Osteocyte (in vitro differentiated cells): ENCODE results near the gene OXSM. TPM values are rescaled to one million over a fixed set of nuclear protein-coding genes. Genes with fewer than 3 reads are reported as not detected.

Experiments
- DNase-seq: peaks from one replicate; pipeline ENCODE4 v3.0.0; 2021; ENCODE audit warnings: mixed read lengths; ENCODE audit not compliant: unreplicated experiment; ENCODE audit errors: extremely low spot score
- H3K27ac Mint-ChIP-seq: one replicate; pipeline ENCODE4 v1.8.0; 2021; ENCODE audit warnings: mild to moderate bottlenecking, mixed read lengths; ENCODE audit not compliant: unreplicated experiment
- H3K27me3 Mint-ChIP-seq: one replicate; pipeline ENCODE4 v1.8.0; 2021; ENCODE audit warnings: mixed read lengths; ENCODE audit not compliant: unreplicated experiment
- H3K36me3 Mint-ChIP-seq: one replicate; pipeline ENCODE4 v1.8.0; 2021; ENCODE audit warnings: mixed read lengths; ENCODE audit not compliant: unreplicated experiment
- H3K4me1 Mint-ChIP-seq: one replicate; pipeline ENCODE4 v1.8.0; 2021; ENCODE audit warnings: mixed read lengths; ENCODE audit not compliant: unreplicated experiment
- H3K4me3 Mint-ChIP-seq: one replicate; pipeline ENCODE4 v1.8.0; 2021; ENCODE audit warnings: mild to moderate bottlenecking, moderate library complexity, mixed read lengths; ENCODE audit not compliant: unreplicated experiment
- H3K9me3 Mint-ChIP-seq: one replicate; pipeline ENCODE4 v1.8.0; 2021; ENCODE audit warnings: mixed read lengths; ENCODE audit not compliant: unreplicated experiment
- CTCF ChIP-seq: fragments of 200-600 bp; sonication (generic); IDR thresholded peaks from 2 replicates; pipeline ENCODE4 v1.5.0; 2021; ENCODE audit warnings: antibody characterized with exemption, mild to moderate bottlenecking, moderate library complexity
- total RNA-seq: library from RNA; stranded (reverse); gene quantifications from 2 replicates; pipeline ENCODE4 v1.2.1, GENCODE V29; 2021

Gene OXSM
- total RNA-seq, 1 donor from 2014 or later = 7.7 TPM

- TF ChIP-seq CTCF = no peak
- Mint-ChIP-seq H3K9me3 (no peaks in the 10 kb centered on the region), H3K27ac (no peak overlapping the region)
Measured at GRCh38 chr3:25751048-25751447, 38.8 kb upstream of the OXSM start.

GRCh38 chr3:25751725-25752124, 38.2 kb upstream of the OXSM start:
- Mint-ChIP-seq H3K36me3 (peaks cover 38% of the 10 kb centered on the region), H3K27me3 (no peaks in the 10 kb centered on the region), H3K4me3 (no peak overlapping the region), H3K27ac (no peak overlapping the region), H3K4me1 (peaks cover 7% of the 10 kb centered on the region), H3K9me3 (no peaks in the 10 kb centered on the region)
- no peak for TF ChIP-seq CTCF
- DNase-seq = no peak

More at GRCh38 chr3:25751048-25751447, 38.8 kb upstream of the OXSM start:
- no peak for DNase-seq
- H3K4me1 Mint-ChIP-seq = peaks cover 7% of the 10 kb centered on the region
- H3K27me3 Mint-ChIP-seq = no peaks in the 10 kb centered on the region
- peaks cover 38% of the 10 kb centered on the region for H3K36me3 Mint-ChIP-seq
- H3K4me3 Mint-ChIP-seq = no peak overlapping the region

GRCh38 chr3:25768851-25769250, 21.0 kb upstream of the OXSM start:
- Mint-ChIP-seq H3K27ac (no peak overlapping the region), H3K4me1 (no peaks in the 10 kb centered on the region), H3K36me3 (peaks cover 40% of the 10 kb centered on the region), H3K9me3 (peaks cover 29% of the 10 kb centered on the region), H3K4me3 (no peak overlapping the region), H3K27me3 (no peaks in the 10 kb centered on the region)
- TF ChIP-seq CTCF = no peak
- DNase-seq = no peak

GRCh38 chr3:25775936-25776335, 14.0 kb upstream of the OXSM start:
- Mint-ChIP-seq H3K4me3 (no peak overlapping the region), H3K36me3 (peaks cover 58% of the 10 kb centered on the region), H3K4me1 (peaks cover 13% of the 10 kb centered on the region), H3K27ac (no peak overlapping the region), H3K9me3 (peaks cover 36% of the 10 kb centered on the region), H3K27me3 (no peaks in the 10 kb centered on the region)
- no peak for TF ChIP-seq CTCF
- DNase-seq = no peak

- Mint-ChIP-seq H3K4me3 (no peak overlapping the region), H3K27ac (no peak overlapping the region), H3K4me1 (peaks cover 35% of the 10 kb centered on the region)
Measured at GRCh38 chr3:25780618-25781017, 9.3 kb upstream of the OXSM start.

More at GRCh38 chr3:25780618-25781017, 9.3 kb upstream of the OXSM start:
- H3K9me3 Mint-ChIP-seq = no peaks in the 10 kb centered on the region
- H3K27me3 Mint-ChIP-seq = no peaks in the 10 kb centered on the region
- no peak for DNase-seq
- H3K36me3 Mint-ChIP-seq = peaks cover 29% of the 10 kb centered on the region
- TF ChIP-seq CTCF = no peak
